ENCODE results near the gene RNF113B. TPM values are rescaled to one million over a fixed set of nuclear protein-coding genes. Genes with fewer than 3 reads are reported as not detected.
A peak's percentile ranks its signal among the peaks of the same experiment; 100 is the strongest.

RNF113B gene
- total and polyA plus RNA-seq, 2 experiments from 2014 or later = 0.19 TPM; not detected in 1

DNA sequence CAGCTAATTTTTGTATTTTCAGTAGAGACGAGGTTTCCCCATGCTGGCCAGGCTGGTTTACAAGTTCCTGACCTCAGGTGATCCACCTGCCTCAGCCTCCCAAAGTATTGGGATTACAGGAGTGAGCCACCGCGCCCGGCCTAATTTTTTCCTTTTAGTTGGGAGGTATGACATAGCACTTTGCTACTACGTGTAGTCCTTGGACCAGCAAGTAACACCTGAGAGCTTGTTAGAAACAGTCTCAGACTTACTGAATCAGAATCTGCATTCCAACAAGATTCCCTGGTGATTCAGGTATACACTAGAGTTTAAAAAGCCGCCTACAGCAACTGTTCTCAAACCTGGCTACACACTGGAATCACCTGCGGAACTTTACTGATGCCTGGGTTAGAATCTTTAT lies 36.0 kb downstream of the RNF113B start:
- H3K4me1 ChIP-seq (ENCODE audit: insufficient read depth) = peaks cover 24% of the 10 kb centered on the region
- 0 out of 3 replicates have a peak overlapping the region, but pooled peaks have one; percentile 80 for H3K4me3 Mint-ChIP-seq
- peaks cover 22% of the 10 kb centered on the region for H3K4me1 Mint-ChIP-seq
- H3K36me3 Mint-ChIP-seq (ENCODE audit: low read depth) = no peaks in the 10 kb centered on the region; the same call in 1 of the 3 replicates
- H3K4me2 ChIP-seq = peak overlapping the region; percentile 93
- no peak overlapping the region for H3K27ac Mint-ChIP-seq
- peaks cover 31% of the 10 kb centered on the region for H3K27me3 ChIP-seq (ENCODE audit: insufficient read depth)
- no peaks in the 10 kb centered on the region for H3K36me3 ChIP-seq (ENCODE audit: insufficient read depth)
- ATAC-seq = no peak
- H3K27ac ChIP-seq (ENCODE audit: low read depth) = no peak overlapping the region
- no peaks in the 10 kb centered on the region for H3K9me3 Mint-ChIP-seq
- peaks cover 8% of the 10 kb centered on the region for H4K20me1 ChIP-seq (replicated peaks; ENCODE audit: insufficient read depth)
- H3F3A ChIP-seq (replicated peaks; ENCODE audit: low read depth) = peaks cover 11% of the 10 kb centered on the region; the same call in 1 of the 2 replicates
- peak overlapping the region; percentile 77; the same call in 1 of the 2 replicates for H3K4me3 ChIP-seq
- H3K9me2 ChIP-seq (ENCODE audit: insufficient read depth) = peaks cover 5% of the 10 kb centered on the region; the same call in 1 of the 2 replicates
- TF ChIP-seq ZNF331 (CRISPR knock-in tag; IDR thresholded peaks at IDR 0.05; ENCODE audit: low read depth) = no peak
- TF ChIP-seq, protein P1, sequence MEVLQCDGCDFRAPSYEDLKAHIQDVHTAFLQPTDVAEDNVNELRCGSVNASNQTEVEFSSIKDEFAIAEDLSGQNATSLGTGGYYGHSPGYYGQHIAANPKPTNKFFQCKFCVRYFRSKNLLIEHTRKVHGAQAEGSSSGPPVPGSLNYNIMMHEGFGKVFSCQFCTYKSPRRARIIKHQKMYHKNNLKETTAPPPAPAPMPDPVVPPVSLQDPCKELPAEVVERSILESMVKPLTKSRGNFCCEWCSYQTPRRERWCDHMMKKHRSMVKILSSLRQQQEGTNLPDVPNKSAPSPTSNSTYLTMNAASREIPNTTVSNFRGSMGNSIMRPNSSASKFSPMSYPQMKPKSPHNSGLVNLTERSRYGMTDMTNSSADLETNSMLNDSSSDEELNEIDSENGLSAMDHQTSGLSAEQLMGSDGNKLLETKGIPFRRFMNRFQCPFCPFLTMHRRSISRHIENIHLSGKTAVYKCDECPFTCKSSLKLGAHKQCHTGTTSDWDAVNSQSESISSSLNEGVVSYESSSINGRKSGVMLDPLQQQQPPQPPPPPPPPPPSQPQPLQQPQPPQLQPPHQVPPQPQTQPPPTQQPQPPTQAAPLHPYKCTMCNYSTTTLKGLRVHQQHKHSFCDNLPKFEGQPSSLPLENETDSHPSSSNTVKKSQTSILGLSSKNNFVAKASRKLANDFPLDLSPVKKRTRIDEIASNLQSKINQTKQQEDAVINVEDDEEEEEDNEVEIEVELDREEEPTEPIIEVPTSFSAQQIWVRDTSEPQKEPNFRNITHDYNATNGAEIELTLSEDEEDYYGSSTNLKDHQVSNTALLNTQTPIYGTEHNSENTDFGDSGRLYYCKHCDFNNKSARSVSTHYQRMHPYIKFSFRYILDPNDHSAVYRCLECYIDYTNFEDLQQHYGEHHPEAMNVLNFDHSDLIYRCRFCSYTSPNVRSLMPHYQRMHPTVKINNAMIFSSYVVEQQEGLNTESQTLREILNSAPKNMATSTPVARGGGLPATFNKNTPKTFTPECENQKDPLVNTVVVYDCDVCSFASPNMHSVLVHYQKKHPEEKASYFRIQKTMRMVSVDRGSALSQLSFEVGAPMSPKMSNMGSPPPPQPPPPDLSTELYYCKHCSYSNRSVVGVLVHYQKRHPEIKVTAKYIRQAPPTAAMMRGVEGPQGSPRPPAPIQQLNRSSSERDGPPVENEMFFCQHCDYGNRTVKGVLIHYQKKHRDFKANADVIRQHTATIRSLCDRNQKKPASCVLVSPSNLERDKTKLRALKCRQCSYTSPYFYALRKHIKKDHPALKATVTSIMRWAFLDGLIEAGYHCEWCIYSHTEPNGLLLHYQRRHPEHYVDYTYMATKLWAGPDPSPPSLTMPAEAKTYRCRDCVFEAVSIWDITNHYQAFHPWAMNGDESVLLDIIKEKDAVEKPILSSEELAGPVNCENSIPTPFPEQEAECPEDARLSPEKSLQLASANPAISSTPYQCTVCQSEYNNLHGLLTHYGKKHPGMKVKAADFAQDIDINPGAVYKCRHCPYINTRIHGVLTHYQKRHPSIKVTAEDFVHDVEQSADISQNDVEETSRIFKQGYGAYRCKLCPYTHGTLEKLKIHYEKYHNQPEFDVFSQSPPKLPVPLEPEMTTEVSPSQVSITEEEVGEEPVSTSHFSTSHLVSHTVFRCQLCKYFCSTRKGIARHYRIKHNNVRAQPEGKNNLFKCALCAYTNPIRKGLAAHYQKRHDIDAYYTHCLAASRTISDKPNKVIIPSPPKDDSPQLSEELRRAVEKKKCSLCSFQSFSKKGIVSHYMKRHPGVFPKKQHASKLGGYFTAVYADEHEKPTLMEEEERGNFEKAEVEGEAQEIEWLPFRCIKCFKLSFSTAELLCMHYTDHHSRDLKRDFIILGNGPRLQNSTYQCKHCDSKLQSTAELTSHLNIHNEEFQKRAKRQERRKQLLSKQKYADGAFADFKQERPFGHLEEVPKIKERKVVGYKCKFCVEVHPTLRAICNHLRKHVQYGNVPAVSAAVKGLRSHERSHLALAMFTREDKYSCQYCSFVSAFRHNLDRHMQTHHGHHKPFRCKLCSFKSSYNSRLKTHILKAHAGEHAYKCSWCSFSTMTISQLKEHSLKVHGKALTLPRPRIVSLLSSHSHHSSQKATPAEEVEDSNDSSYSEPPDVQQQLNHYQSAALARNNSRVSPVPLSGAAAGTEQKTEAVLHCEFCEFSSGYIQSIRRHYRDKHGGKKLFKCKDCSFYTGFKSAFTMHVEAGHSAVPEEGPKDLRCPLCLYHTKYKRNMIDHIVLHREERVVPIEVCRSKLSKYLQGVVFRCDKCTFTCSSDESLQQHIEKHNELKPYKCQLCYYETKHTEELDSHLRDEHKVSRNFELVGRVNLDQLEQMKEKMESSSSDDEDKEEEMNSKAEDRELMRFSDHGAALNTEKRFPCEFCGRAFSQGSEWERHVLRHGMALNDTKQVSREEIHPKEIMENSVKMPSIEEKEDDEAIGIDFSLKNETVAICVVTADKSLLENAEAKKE (CRISPR knock-in tag; IDR thresholded peaks at IDR 0.05) = no peak
- no peak for TF ChIP-seq JUNB (IDR thresholded peaks at IDR 0.05; ENCODE audit: unreplicated experiment)
- TF ChIP-seq ZNF114 (CRISPR knock-in tag; IDR thresholded peaks at IDR 0.05) = no peak
- TF ChIP-seq NANOG (IDR thresholded peaks at IDR 0.05; ENCODE audit: borderline replicate concordance) = no peak
- TF ChIP-seq STAT1 (IDR thresholded peaks at IDR 0.05; ENCODE audit: unreplicated experiment) = no peak
- no peak for TF ChIP-seq POLR2AphosphoS5 (IDR thresholded peaks at IDR 0.05; ENCODE audit: low read depth)
- peaks cover 24% of the 10 kb centered on the region for H3K79me2 ChIP-seq (replicated peaks; ENCODE audit: insufficient read depth)
- DNase-seq (ENCODE audit: low spot score) = no peak
- peaks cover 34% of the 10 kb centered on the region for H3K27me3 Mint-ChIP-seq (ENCODE audit: insufficient read depth, low read depth, poor library complexity)
- H2AFZ ChIP-seq = no peak overlapping the region

DNA sequence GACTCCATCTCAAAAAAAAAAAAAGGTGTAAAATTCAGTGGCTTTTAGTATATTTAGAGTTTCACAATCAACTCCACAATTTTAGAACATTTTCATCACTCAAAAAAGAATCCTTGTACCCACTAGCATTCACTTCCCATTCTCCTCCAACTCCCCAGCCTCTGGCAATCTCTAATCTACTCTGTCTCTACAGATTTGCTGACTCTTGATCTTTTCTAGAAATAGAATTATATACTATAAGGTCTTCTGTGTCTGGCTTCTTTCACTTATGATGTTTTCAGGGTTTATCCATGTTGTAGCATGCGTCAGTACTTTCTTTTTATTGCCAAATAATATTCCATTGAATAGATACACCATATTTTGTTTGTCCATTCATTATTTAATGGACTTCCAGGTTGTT lies 42.2 kb downstream of the RNF113B start:
- H3K27ac Mint-ChIP-seq = no peak overlapping the region
- peaks cover 5% of the 10 kb centered on the region; the same call in 1 of the 2 replicates for H3K9me2 ChIP-seq (ENCODE audit: insufficient read depth)
- H3F3A ChIP-seq (replicated peaks; ENCODE audit: low read depth) = no peaks in the 10 kb centered on the region
- H3K9me3 Mint-ChIP-seq = no peaks in the 10 kb centered on the region
- ATAC-seq = no peak
- H3K4me1 Mint-ChIP-seq = no peaks in the 10 kb centered on the region; the same call in 2 of the 3 replicates
- no peaks in the 10 kb centered on the region for H3K36me3 ChIP-seq (ENCODE audit: insufficient read depth)
- no peaks in the 10 kb centered on the region for H3K27me3 ChIP-seq (ENCODE audit: insufficient read depth)
- DNase-seq (ENCODE audit: low spot score) = no peak
- no peak overlapping the region for H3K4me3 Mint-ChIP-seq
- no peaks in the 10 kb centered on the region for H4K20me1 ChIP-seq (replicated peaks; ENCODE audit: insufficient read depth)
- no peaks in the 10 kb centered on the region for H3K36me3 Mint-ChIP-seq (ENCODE audit: low read depth)
- H3K4me2 ChIP-seq = no peak overlapping the region
- H3K27me3 Mint-ChIP-seq (ENCODE audit: insufficient read depth, low read depth, poor library complexity) = peaks cover 6% of the 10 kb centered on the region
- H3K4me3 ChIP-seq = no peak overlapping the region
- no peak overlapping the region for H2AFZ ChIP-seq
- H3K4me1 ChIP-seq (ENCODE audit: insufficient read depth) = no peaks in the 10 kb centered on the region
- H3K27ac ChIP-seq (ENCODE audit: low read depth) = no peak overlapping the region
- no peaks in the 10 kb centered on the region for H3K79me2 ChIP-seq (replicated peaks; ENCODE audit: insufficient read depth)
- TF ChIP-seq POLR2AphosphoS5 (IDR thresholded peaks at IDR 0.05; ENCODE audit: low read depth) (no peak), STAT1 (IDR thresholded peaks at IDR 0.05; ENCODE audit: unreplicated experiment) (no peak), EZH2 (IDR thresholded peaks at IDR 0.05; ENCODE audit: low read depth, unreplicated experiment) (no peak)
- TF ChIP-seq, protein P2, sequence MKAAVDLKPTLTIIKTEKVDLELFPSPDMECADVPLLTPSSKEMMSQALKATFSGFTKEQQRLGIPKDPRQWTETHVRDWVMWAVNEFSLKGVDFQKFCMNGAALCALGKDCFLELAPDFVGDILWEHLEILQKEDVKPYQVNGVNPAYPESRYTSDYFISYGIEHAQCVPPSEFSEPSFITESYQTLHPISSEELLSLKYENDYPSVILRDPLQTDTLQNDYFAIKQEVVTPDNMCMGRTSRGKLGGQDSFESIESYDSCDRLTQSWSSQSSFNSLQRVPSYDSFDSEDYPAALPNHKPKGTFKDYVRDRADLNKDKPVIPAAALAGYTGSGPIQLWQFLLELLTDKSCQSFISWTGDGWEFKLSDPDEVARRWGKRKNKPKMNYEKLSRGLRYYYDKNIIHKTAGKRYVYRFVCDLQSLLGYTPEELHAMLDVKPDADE (IDR thresholded peaks at IDR 0.05) = no peak
